Adipocyte (in vitro differentiated cells): ENCODE results near the gene SERPINE2.

ENCODE experiments used
- DNase-seq: peaks from one replicate; pipeline ENCODE4 v3.0.0-alpha.2; 2015; ENCODE audit warnings: low read depth
- H3K27me3 ChIP-seq: replicated peaks from 2 replicates; pipeline ENCODE4 v1.7.0; 2013; ENCODE audit warnings: mild to moderate bottlenecking, low read length, moderate library complexity; ENCODE audit not compliant: control insufficient read depth, insufficient read depth
- H3K36me3 ChIP-seq: 2 replicates; pipeline ENCODE4 v1.7.0; 2013; ENCODE audit warnings: low read length, mild to moderate bottlenecking, moderate library complexity; ENCODE audit not compliant: control insufficient read depth, insufficient read depth, severe bottlenecking
- H3K4me1 ChIP-seq: 2 replicates; pipeline ENCODE4 v1.7.0; 2013; ENCODE audit warnings: mild to moderate bottlenecking, low read length, moderate library complexity; ENCODE audit not compliant: control insufficient read depth, insufficient read depth
- H3K4me3 ChIP-seq: 2 replicates; pipeline ENCODE4 v1.7.0; 2013; ENCODE audit warnings: mild to moderate bottlenecking, low read length, moderate library complexity
- H3K9ac ChIP-seq: 2 replicates; pipeline ENCODE4 v1.7.0; 2013; ENCODE audit warnings: mild to moderate bottlenecking, low read length, moderate library complexity
- H3K9me3 ChIP-seq: 2 replicates; pipeline ENCODE4 v1.7.0; 2013; ENCODE audit warnings: mild to moderate bottlenecking, low read length, moderate library complexity; ENCODE audit not compliant: control insufficient read depth

Gene SERPINE2

GRCh38 chr2:223937535-223937934 is 101.6 kb downstream of the SERPINE2 start:
- no peak for DNase-seq
- H3K9me3 ChIP-seq, result no peaks in the 10 kb centered on the region
- no peak overlapping the region for H3K4me3 ChIP-seq
- no peak overlapping the region for H3K9ac ChIP-seq
- no peaks in the 10 kb centered on the region for H3K27me3 ChIP-seq
- H3K36me3 ChIP-seq, result peaks cover 4% of the 10 kb centered on the region
- peaks cover 64% of the 10 kb centered on the region for H3K4me1 ChIP-seq

GRCh38 chr2:223936862-223937326 is 102.2 kb downstream of the SERPINE2 start:
- no peaks in the 10 kb centered on the region for H3K27me3 ChIP-seq
- no peak for DNase-seq
- peak overlapping the region; percentile 10 for H3K9ac ChIP-seq
- H3K4me3 ChIP-seq, result no peak overlapping the region
- peaks cover 4% of the 10 kb centered on the region for H3K36me3 ChIP-seq
- H3K4me1 ChIP-seq, result peaks cover 65% of the 10 kb centered on the region
- no peaks in the 10 kb centered on the region for H3K9me3 ChIP-seq

- no peaks in the 10 kb centered on the region for H3K27me3 ChIP-seq
- H3K4me1 ChIP-seq, result peaks cover 60% of the 10 kb centered on the region
- peaks cover 4% of the 10 kb centered on the region for H3K36me3 ChIP-seq
- H3K9ac ChIP-seq, result no peak overlapping the region
- no peak for DNase-seq
- H3K4me3 ChIP-seq, result no peak overlapping the region
- H3K9me3 ChIP-seq, result no peaks in the 10 kb centered on the region
Observed at GRCh38 chr2:223935459-223936125, 103.5 kb downstream of the SERPINE2 start.

- DNase-seq, result no peak
- Histone ChIP-seq H3K36me3 (peaks cover 4% of the 10 kb centered on the region), H3K4me1 (peaks cover 67% of the 10 kb centered on the region), H3K9me3 (no peaks in the 10 kb centered on the region), H3K27me3 (no peaks in the 10 kb centered on the region), H3K9ac (no peak overlapping the region), H3K4me3 (no peak overlapping the region)
Observed at GRCh38 chr2:223934870-223935269, 104.2 kb downstream of the SERPINE2 start.

- H3K9ac ChIP-seq, result peak overlapping the region; percentile 10
- no peaks in the 10 kb centered on the region for H3K27me3 ChIP-seq
Observed at GRCh38 chr2:223932816-223933800, 106.0 kb downstream of the SERPINE2 start.

GRCh38 chr2:223930103-223930976 is 108.7 kb downstream of the SERPINE2 start:
- peaks cover 7% of the 10 kb centered on the region for H3K9me3 ChIP-seq
- no peak for DNase-seq
- H3K36me3 ChIP-seq, result no peaks in the 10 kb centered on the region
- H3K9ac ChIP-seq, result no peak overlapping the region
- H3K4me3 ChIP-seq, result no peak overlapping the region
- H3K4me1 ChIP-seq, result peaks cover 40% of the 10 kb centered on the region
- H3K27me3 ChIP-seq, result no peaks in the 10 kb centered on the region

More at GRCh38 chr2:223932816-223933800, 106.0 kb downstream of the SERPINE2 start:
- H3K9me3 ChIP-seq, result no peaks in the 10 kb centered on the region
- DNase-seq, result no peak
- no peak overlapping the region for H3K4me3 ChIP-seq
- peaks cover 63% of the 10 kb centered on the region for H3K4me1 ChIP-seq
- no peaks in the 10 kb centered on the region for H3K36me3 ChIP-seq

GRCh38 chr2:223929571-223930102 is 109.4 kb downstream of the SERPINE2 start:
- peaks cover 7% of the 10 kb centered on the region for H3K9me3 ChIP-seq
- no peak for DNase-seq
- H3K36me3 ChIP-seq, result no peaks in the 10 kb centered on the region
- H3K4me3 ChIP-seq, result no peak overlapping the region
- H3K9ac ChIP-seq, result no peak overlapping the region
- H3K27me3 ChIP-seq, result no peaks in the 10 kb centered on the region
- H3K4me1 ChIP-seq, result peaks cover 43% of the 10 kb centered on the region

- Histone ChIP-seq H3K27me3 (no peaks in the 10 kb centered on the region), H3K9ac (no peak overlapping the region)
- DNase-seq, result no peak
Observed at GRCh38 chr2:223928113-223929006, 110.7 kb downstream of the SERPINE2 start.

GRCh38 chr2:223925106-223925505 is 114.0 kb downstream of the SERPINE2 start:
- H3K4me1 ChIP-seq, result peaks cover 26% of the 10 kb centered on the region
- peaks cover 3% of the 10 kb centered on the region for H3K36me3 ChIP-seq
- H3K9ac ChIP-seq, result no peak overlapping the region
- no peak overlapping the region for H3K4me3 ChIP-seq
- DNase-seq, result peak; percentile 70
- H3K9me3 ChIP-seq, result peaks cover 7% of the 10 kb centered on the region
- no peaks in the 10 kb centered on the region for H3K27me3 ChIP-seq

More at GRCh38 chr2:223928113-223929006, 110.7 kb downstream of the SERPINE2 start:
- Histone ChIP-seq H3K4me3 (no peak overlapping the region), H3K36me3 (no peaks in the 10 kb centered on the region), H3K9me3 (peaks cover 7% of the 10 kb centered on the region), H3K4me1 (peaks cover 34% of the 10 kb centered on the region)
